Endothelial cell of umbilical vein (primary cell): ENCODE results near the gene ROCK2. TPM values are rescaled to one million over a fixed set of nuclear protein-coding genes. Genes with fewer than 3 reads are reported as not detected.

Experiments used
- BruUV-seq: library from RNA; stranded (reverse); fragments of 400-500 nt; replicated peaks from 2 replicates; lab custom pipeline; 2021; lab: Mats Ljungman, UMichigan
- CTCF ChIA-PET: fragments of 300-600, 350-600 bp; sonication (Branson Sonifier 250); formaldehyde crosslinking; loops from one replicate; lab custom pipeline; 2021; ENCODE audit warnings: antibody characterized with exemption, inconsistent platforms; lab: Charles Lee
- POLR2A ChIA-PET: fragments of 300-600, 350-600 bp; sonication (Branson Sonifier 250); formaldehyde crosslinking; loops from one replicate; lab custom pipeline; 2021; ENCODE audit warnings: antibody characterized with exemption, inconsistent platforms; lab: Charles Lee
- DNase-seq: peaks from one replicate; pipeline ENCODE4 v3.0.0-alpha.2; 2011; ENCODE audit warnings: low read depth, low spot score
- FAIRE-seq: peaks from 2 replicates; lab custom pipeline; 2011; peaks lifted over from hg19 to GRCh38; lab: Jason Lieb, UNC
- H2AFZ ChIP-seq: 2 replicates; pipeline ENCODE4 v1.6.0; 2012; ENCODE audit warnings: low read depth, low read length, control low read depth, inconsistent platforms
- H3K27ac ChIP-seq: 2 replicates; pipeline ENCODE4 v1.5.1; 2011; ENCODE audit warnings: low read depth, mild to moderate bottlenecking, control low read depth, low read length, moderate library complexity; ENCODE audit not compliant: insufficient read depth
- H3K27me3 ChIP-seq, 2 experiments: 2 replicates each; pipeline versions ENCODE4 v1.6.0 to v1.6.1; 2011; ENCODE audit warnings: low read length in 2 of 2, mixed read lengths in 1 of 2; ENCODE audit not compliant: control insufficient read depth in 2 of 2, insufficient read depth in 2 of 2
- H3K36me3 ChIP-seq, 2 experiments: 2 replicates in 1 of 2; 3 replicates in 1 of 2; pipeline ENCODE4 v1.5.1; 2011; ENCODE audit warnings: low read length in 2 of 2, mild to moderate bottlenecking in 1 of 2, moderate library complexity in 1 of 2; ENCODE audit not compliant: control insufficient read depth in 2 of 2, insufficient read depth in 2 of 2; ENCODE audit errors: extremely low read depth in 1 of 2
- H3K4me1 ChIP-seq: 3 replicates; pipeline ENCODE4 v1.5.1; 2011; ENCODE audit warnings: mild to moderate bottlenecking, low read length; ENCODE audit not compliant: control insufficient read depth, insufficient read depth; ENCODE audit errors: extremely low read depth
- H3K4me2 ChIP-seq: 2 replicates; pipeline ENCODE4 v1.6.1; 2011; ENCODE audit warnings: low read length, control low read depth, mixed read lengths; ENCODE audit not compliant: insufficient read depth
- H3K4me3 ChIP-seq, 3 experiments: fragments of 200-600 bp in 1 of 3; sonication (generic), shearing (Covaris generic) in 1 of 3; replicated peaks in 1 of 3; 2 replicates each; pipeline ENCODE4 v1.5.1; 2011 to 2016; ENCODE audit warnings: control low read depth in 3 of 3, low read length in 3 of 3, mild to moderate bottlenecking in 2 of 3, inconsistent platforms in 1 of 3, low read depth in 1 of 3, moderate library complexity in 1 of 3; ENCODE audit not compliant: insufficient read depth in 1 of 3
- H3K79me2 ChIP-seq: 2 replicates; pipeline ENCODE4 v1.6.0; 2012; ENCODE audit warnings: low read length, inconsistent platforms; ENCODE audit not compliant: control insufficient read depth, insufficient read depth
- H3K9ac ChIP-seq: replicated peaks from 2 replicates; pipeline ENCODE3; 2011; ENCODE audit warnings: low read length, control low read depth; ENCODE audit not compliant: insufficient read depth; ENCODE audit errors: extremely low read depth
- H3K9me1 ChIP-seq: replicated peaks from 3 replicates; pipeline ENCODE4 v1.6.0; 2011; ENCODE audit warnings: mild to moderate bottlenecking, low read length; ENCODE audit not compliant: control insufficient read depth, insufficient read depth; ENCODE audit errors: extremely low read depth
- H3K9me3 ChIP-seq: replicated peaks from 2 replicates; pipeline ENCODE4 v1.5.1; 2012; ENCODE audit warnings: low read length, inconsistent platforms; ENCODE audit not compliant: control insufficient read depth, insufficient read depth
- H4K20me1 ChIP-seq: replicated peaks from 2 replicates; pipeline ENCODE3; 2011; ENCODE audit warnings: mild to moderate bottlenecking, low read length; ENCODE audit not compliant: control insufficient read depth, insufficient read depth; ENCODE audit errors: extremely low read depth
- CTCF ChIP-seq, 2 donors: IDR thresholded peaks; 1 replicate in 1 of 2; 2 replicates in 1 of 2; pipeline ENCODE4 v1.5.1; 2011; ENCODE audit warnings: low read length in 2 of 2, mild to moderate bottlenecking in 2 of 2, moderate library complexity in 2 of 2, control low read depth in 1 of 2, inconsistent platforms in 1 of 2, low read depth in 1 of 2; ENCODE audit not compliant: insufficient read depth in 1 of 2; ENCODE audit errors: extremely low read depth in 1 of 2
- EZH2 ChIP-seq: IDR thresholded peaks from 2 replicates; pipeline ENCODE4 v1.6.1; 2012; ENCODE audit warnings: borderline replicate concordance, low read depth, mild to moderate bottlenecking, moderate library complexity, low read length, inconsistent platforms; ENCODE audit not compliant: severe bottlenecking
- FOS ChIP-seq: IDR thresholded peaks from 2 replicates; pipeline ENCODE4 v1.6.1; 2011; ENCODE audit warnings: mild to moderate bottlenecking, low read length, moderate library complexity, borderline replicate concordance; ENCODE audit not compliant: insufficient read depth
- GATA2 ChIP-seq: IDR thresholded peaks from 2 replicates; pipeline ENCODE4 v1.7.0; 2011; ENCODE audit warnings: low read depth, mild to moderate bottlenecking, moderate library complexity, mixed read lengths, low read length; ENCODE audit not compliant: insufficient read length, insufficient read depth
- JUN ChIP-seq: IDR thresholded peaks from 2 replicates; pipeline ENCODE4 v1.6.1; 2011; ENCODE audit warnings: borderline replicate concordance, low read depth; ENCODE audit not compliant: insufficient read length, insufficient read depth
- MAX ChIP-seq: IDR thresholded peaks from 2 replicates; pipeline ENCODE4 v1.6.1; 2011; ENCODE audit not compliant: insufficient read depth, insufficient read length
- MYC ChIP-seq: IDR thresholded peaks from one replicate; pipeline ENCODE4 v1.6.1; 2011; ENCODE audit warnings: mild to moderate bottlenecking, low read depth, low read length
- POLR2A ChIP-seq: IDR thresholded peaks from 2 replicates; pipeline ENCODE4 v1.6.1; 2012; ENCODE audit warnings: low read depth, mild to moderate bottlenecking, control low read depth, low read length
- POLR2AphosphoS5 ChIP-seq: IDR thresholded peaks from 2 replicates; pipeline ENCODE4 v1.6.1; 2012; ENCODE audit warnings: low read depth, mild to moderate bottlenecking, control low read depth, low read length, moderate library complexity; ENCODE audit not compliant: insufficient read depth
- dilution Hi-C: fragments of 300-500 bp; cut with MboI; formaldehyde crosslinking; loops from one replicate; pipeline ENCODE4 v1.15.0; 2019; ENCODE audit warnings: low sequenced_read_pairs; ENCODE audit not compliant: extremely low pct_ligation_motif_present
- intact Hi-C: fragments of 100-400 bp; cut with micrococcal nuclease; formaldehyde crosslinking; loops from one replicate; pipeline ENCODE4 v1.10.0; 2022
- polyA plus RNA-seq, 4 experiments: library from polyadenylated mRNA; depleted of rRNA in 3 of 4; stranded (reverse) in 3 of 4; unstranded in 1 of 4; fragments of >200 nt; gene quantifications; 2 replicates each; pipeline versions ENCODE4 v1.2.1 to v1.2.3, GENCODE V29; 2011 to 2012; ENCODE audit warnings: missing spikeins in 1 of 4
- total RNA-seq: library from RNA; stranded (reverse); gene quantifications from 2 replicates; pipeline ENCODE4 v1.2.3, GENCODE V29; 2021

The ROCK2 gene
- total and polyA plus RNA-seq, 2 donors (not counting 3 experiments of a cell fraction or from before 2014, with no cell fraction given) = 5.2 to 56.5 TPM

- H3K27ac ChIP-seq = no peak overlapping the region
- peaks cover 38% of the 10 kb centered on the region for H3K79me2 ChIP-seq
- no peak overlapping the region for H3K4me3 ChIP-seq
- peaks cover 8% of the 10 kb centered on the region for H3K4me1 ChIP-seq
- BruUV-seq = no TSS peak
- CTCF ChIA-PET = interaction anchor here (0.8 to 1.2 kb wide), 7 partner anchors 11 to 418 kb away, joined by 3 to 5 read pairs (median 3); no protein-coding TSS in a partner anchor
- FAIRE-seq (peak; percentile 64), DNase-seq (peak; percentile 26)
- dilution Hi-C loops (no loop called here), intact Hi-C loops (loop anchor here (2.0 kb wide), 1 partner anchor 24 kb away; no protein-coding TSS in a partner anchor)
- no peak overlapping the region for H3K4me2 ChIP-seq
- POLR2A ChIA-PET = no interaction called here
- no peak overlapping the region for H3K9ac ChIP-seq
- H4K20me1 ChIP-seq = peaks cover 2% of the 10 kb centered on the region
- TF ChIP-seq JUN (no peak), POLR2AphosphoS5 (no peak), MAX (no peak), POLR2A (no peak), CTCF (IDR thresholded peaks at IDR 0.05; ENCODE audit: extremely low read depth in 1 of 2, insufficient read depth in 1 of 2, low read depth in 1 of 2, low read length in 2 of 2) (no peak), GATA2 (no peak), FOS (no peak), EZH2 (no peak), MYC (no peak)
- no peaks in the 10 kb centered on the region for H3K36me3 ChIP-seq
- H3K27me3 ChIP-seq = no peaks in the 10 kb centered on the region
- H3K9me1 ChIP-seq = no peaks in the 10 kb centered on the region
- no peaks in the 10 kb centered on the region for H3K9me3 ChIP-seq
- H2AFZ ChIP-seq = no peak overlapping the region
These were observed 93.8 kb downstream of the ROCK2 start for GRCh38 chr2:11250400-11251196.
